HFFc6 (cell line): ENCODE data around the gene ZBTB49. TPM values are rescaled to one million over a fixed set of nuclear protein-coding genes. Genes with fewer than 3 reads are reported as not detected.

Source experiments
- DNase-seq: peaks from one replicate; pipeline ENCODE4 v3.0.0-alpha.2; 2018
- H3K27ac Mint-ChIP-seq: 2 replicates; pipeline ENCODE4 v1.8.0; 2020; ENCODE audit warnings: mild to moderate bottlenecking, mixed read lengths
- H3K27me3 Mint-ChIP-seq: 2 replicates; pipeline ENCODE4 v1.8.0; 2021; ENCODE audit warnings: mild to moderate bottlenecking, moderate library complexity, mixed read lengths; ENCODE audit not compliant: insufficient read depth
- H3K36me3 Mint-ChIP-seq: 2 replicates; pipeline ENCODE4 v1.8.0; 2021; ENCODE audit warnings: low read depth, mixed read lengths
- H3K4me1 Mint-ChIP-seq: 2 replicates; pipeline ENCODE4 v1.8.0; 2020; ENCODE audit warnings: low read depth, mixed read lengths
- H3K4me3 Mint-ChIP-seq: 2 replicates; pipeline ENCODE4 v1.8.0; 2020; ENCODE audit warnings: mild to moderate bottlenecking, moderate library complexity, mixed read lengths
- H3K9me3 Mint-ChIP-seq: 2 replicates; pipeline ENCODE4 v1.8.0; 2020; ENCODE audit warnings: mild to moderate bottlenecking, mixed read lengths
- CTCF ChIP-seq: fragments of 200-600 bp; sonication (generic); IDR thresholded peaks from 2 replicates; pipeline ENCODE4 v1.5.0; 2021; ENCODE audit warnings: antibody characterized with exemption, mild to moderate bottlenecking
- total RNA-seq, 6 experiments: library from RNA; stranded (reverse); fragmentation: NEBNext Ultra II Directional; extraction: Animal tissue kit (Norgen Biotek cat#: 25700); gene quantifications; 2 replicates in 1 of 6; 3 replicates in 5 of 6; pipeline ENCODE4 v1.2.3, GENCODE V29; 2021

ZBTB49 gene
- total RNA-seq, 6 experiments from 2014 or later = 2.5 to 3.2 (median 3.0) TPM

GRCh38 chr4:4320528-4320927, 30.5 kb downstream of the ZBTB49 start:
- peaks cover 10% of the 10 kb centered on the region for H3K4me1 Mint-ChIP-seq
- TF ChIP-seq CTCF = no peak
- DNase-seq = no peak
- peaks cover 3% of the 10 kb centered on the region for H3K27me3 Mint-ChIP-seq
- H3K27ac Mint-ChIP-seq = no peak overlapping the region
- H3K36me3 Mint-ChIP-seq = peaks cover 16% of the 10 kb centered on the region; the same call in 1 of the 2 replicates
- no peaks in the 10 kb centered on the region for H3K9me3 Mint-ChIP-seq
- H3K4me3 Mint-ChIP-seq = no peak overlapping the region

GRCh38 chr4:4320951-4321714, 31.1 kb downstream of the ZBTB49 start:
- Mint-ChIP-seq H3K4me3 (no peak overlapping the region), H3K27ac (no peak overlapping the region), H3K27me3 (peaks cover 5% of the 10 kb centered on the region), H3K9me3 (no peaks in the 10 kb centered on the region), H3K4me1 (peaks cover 10% of the 10 kb centered on the region), H3K36me3 (peaks cover 16% of the 10 kb centered on the region; the same call in 1 of the 2 replicates)
- no peak for DNase-seq
- TF ChIP-seq CTCF = no peak

- no peak for TF ChIP-seq CTCF
- peaks cover 16% of the 10 kb centered on the region; the same call in 1 of the 2 replicates for H3K36me3 Mint-ChIP-seq
- DNase-seq = no peak
- peaks cover 7% of the 10 kb centered on the region for H3K27me3 Mint-ChIP-seq
- H3K4me3 Mint-ChIP-seq = no peak overlapping the region
- peaks cover 10% of the 10 kb centered on the region for H3K4me1 Mint-ChIP-seq
- H3K27ac Mint-ChIP-seq = no peak overlapping the region
- H3K9me3 Mint-ChIP-seq = no peaks in the 10 kb centered on the region
These were observed 32.1 kb downstream of the ZBTB49 start for GRCh38 chr4:4321951-4322688.

GRCh38 chr4:4323705-4324534, 33.9 kb downstream of the ZBTB49 start:
- peaks cover 10% of the 10 kb centered on the region for H3K4me1 Mint-ChIP-seq
- H3K27me3 Mint-ChIP-seq = peaks cover 15% of the 10 kb centered on the region
- H3K36me3 Mint-ChIP-seq = peaks cover 16% of the 10 kb centered on the region; the same call in 1 of the 2 replicates
- DNase-seq = no peak
- H3K9me3 Mint-ChIP-seq = no peaks in the 10 kb centered on the region
- no peak overlapping the region for H3K27ac Mint-ChIP-seq
- H3K4me3 Mint-ChIP-seq = no peak overlapping the region
- TF ChIP-seq CTCF = no peak

- no peak overlapping the region for H3K27ac Mint-ChIP-seq
- DNase-seq = no peak
- TF ChIP-seq CTCF = no peak
- H3K4me3 Mint-ChIP-seq = no peak overlapping the region
- H3K9me3 Mint-ChIP-seq = no peaks in the 10 kb centered on the region
- H3K4me1 Mint-ChIP-seq = peaks cover 10% of the 10 kb centered on the region
- H3K36me3 Mint-ChIP-seq = peaks cover 16% of the 10 kb centered on the region
- H3K27me3 Mint-ChIP-seq = peaks cover 15% of the 10 kb centered on the region
These were observed 35.3 kb downstream of the ZBTB49 start for GRCh38 chr4:4325321-4325720.
